RWPE2 (cell line): ENCODE measurements around the gene CBR1.
"Not testable (repeated sequence)": the region's sequence is repeated elsewhere in the genome, so short reads cannot be mapped to it uniquely, and the experiment has no call there.

Source experiments
- ATAC-seq: fragments of 200-7000 bp; cut with Tn5 transposase; 3 replicates; pipeline ENCODE4 v1.9.1; 2021; ENCODE audit warnings: low read depth
- DNase-seq: peaks from one replicate; pipeline ENCODE4 v3.0.0-alpha.2; 2020; ENCODE audit warnings: low spot score
- H3K27ac ChIP-seq: fragments of 450-650 bp; 2 replicates; pipeline ENCODE4 v1.5.1; 2017; ENCODE audit warnings: mild to moderate bottlenecking; ENCODE audit not compliant: poor library complexity, severe bottlenecking
- H3K27me3 ChIP-seq: fragments of 250-450 bp; sonication (Bioruptor Pico); 2 replicates; pipeline ENCODE4 v1.5.1; 2021; ENCODE audit warnings: mild to moderate bottlenecking, moderate library complexity; ENCODE audit not compliant: insufficient read depth, poor library complexity, severe bottlenecking
- H3K36me3 ChIP-seq: fragments of 250-450 bp; sonication (Bioruptor Pico); 2 replicates; pipeline ENCODE4 v1.5.1; 2020; ENCODE audit warnings: low read depth, mild to moderate bottlenecking, moderate library complexity
- H3K4me1 ChIP-seq: fragments of 250-450 bp; sonication (Bioruptor Pico); 2 replicates; pipeline ENCODE4 v1.5.1; 2021; ENCODE audit warnings: mild to moderate bottlenecking, moderate library complexity; ENCODE audit not compliant: insufficient read depth, poor library complexity, severe bottlenecking
- H3K4me3 ChIP-seq: fragments of 250-450 bp; sonication (Bioruptor Pico); 2 replicates; pipeline ENCODE4 v1.5.1; 2021; ENCODE audit warnings: mild to moderate bottlenecking, moderate library complexity; ENCODE audit not compliant: severe bottlenecking
- H3K9me3 ChIP-seq: fragments of 250-450 bp; sonication (Bioruptor Pico); 2 replicates; pipeline ENCODE4 v1.5.1; 2021; ENCODE audit warnings: mild to moderate bottlenecking, moderate library complexity; ENCODE audit not compliant: severe bottlenecking
- CTCF ChIP-seq: fragments of 450-650 bp; IDR thresholded peaks from one replicate; pipeline ENCODE4 v1.5.1; 2017; ENCODE audit warnings: mild to moderate bottlenecking, moderate library complexity; ENCODE audit not compliant: poor library complexity, severe bottlenecking

Gene CBR1

GRCh38 chr21:36099000-36099399 lies 29.2 kb downstream of the CBR1 start:
- H3K4me1 ChIP-seq: no peaks in the 10 kb centered on the region
- H3K9me3 ChIP-seq: no peaks in the 10 kb centered on the region
- DNase-seq (no peak), ATAC-seq (no peak)
- no peaks in the 10 kb centered on the region for H3K36me3 ChIP-seq
- H3K27ac ChIP-seq: no peak overlapping the region
- H3K4me3 ChIP-seq: no peak overlapping the region
- H3K27me3 ChIP-seq: no peaks in the 10 kb centered on the region
- no peak for TF ChIP-seq CTCF

- H3K9me3 ChIP-seq, H3K4me3 ChIP-seq, H3K27ac ChIP-seq, H3K36me3 ChIP-seq, ATAC-seq, H3K4me1 ChIP-seq, DNase-seq, H3K27me3 ChIP-seq: not testable (repeated sequence)
Observed at GRCh38 chr21:36099695-36100211, 29.9 kb downstream of the CBR1 start.

- TF ChIP-seq CTCF: no peak
- Histone ChIP-seq H3K4me3 (no peak overlapping the region), H3K4me1 (no peaks in the 10 kb centered on the region), H3K27ac (no peak overlapping the region), H3K27me3 (no peaks in the 10 kb centered on the region), H3K36me3 (no peaks in the 10 kb centered on the region), H3K9me3 (no peaks in the 10 kb centered on the region)
- no peak for DNase-seq
- ATAC-seq: no peak
Observed at GRCh38 chr21:36100971-36101641, 31.3 kb downstream of the CBR1 start.

- Histone ChIP-seq H3K4me1 (no peaks in the 10 kb centered on the region), H3K9me3 (no peaks in the 10 kb centered on the region), H3K27me3 (no peaks in the 10 kb centered on the region), H3K36me3 (no peaks in the 10 kb centered on the region), H3K4me3 (no peak overlapping the region), H3K27ac (no peak overlapping the region)
- DNase-seq (no peak), ATAC-seq (no peak)
- no peak for TF ChIP-seq CTCF
Observed at GRCh38 chr21:36103434-36103833, 33.6 kb downstream of the CBR1 start.

GRCh38 chr21:36104317-36105300 lies 34.8 kb downstream of the CBR1 start:
- Histone ChIP-seq H3K27me3 (no peaks in the 10 kb centered on the region), H3K27ac (no peak overlapping the region), H3K4me3 (no peak overlapping the region), H3K4me1 (no peaks in the 10 kb centered on the region), H3K36me3 (no peaks in the 10 kb centered on the region), H3K9me3 (no peaks in the 10 kb centered on the region)
- no peak for TF ChIP-seq CTCF
- ATAC-seq (no peak), DNase-seq (no peak)
